ENCODE data around the gene NCOA3.
"Not testable (repeated sequence)": the region's sequence is repeated elsewhere in the genome, so short reads cannot be mapped to it uniquely, and the experiment has no call there.

The NCOA3 gene

DNA sequence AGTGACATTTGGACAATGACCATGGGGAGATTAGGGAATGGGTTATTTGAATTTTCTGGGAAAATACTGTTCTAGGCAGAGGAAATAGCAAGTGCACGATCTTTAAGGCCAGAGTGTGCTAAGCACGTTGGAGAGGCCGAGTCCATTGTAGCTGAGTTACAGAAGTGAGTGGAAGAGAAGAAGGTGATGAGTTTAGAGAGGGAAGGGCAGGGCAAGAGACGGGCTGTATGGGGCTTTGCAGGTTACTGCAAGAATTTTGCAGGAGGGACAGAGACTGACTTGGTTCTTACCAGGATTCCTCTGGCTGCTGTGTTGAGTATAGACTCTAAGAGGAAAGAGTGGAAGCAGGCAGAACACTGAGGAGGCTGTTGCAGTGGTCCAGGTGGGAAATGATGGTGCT lies 1.1 kb upstream of the NCOA3 start:
- DNase-seq = peak in 2 of 51 donors; percentile 6 to 9

DNA sequence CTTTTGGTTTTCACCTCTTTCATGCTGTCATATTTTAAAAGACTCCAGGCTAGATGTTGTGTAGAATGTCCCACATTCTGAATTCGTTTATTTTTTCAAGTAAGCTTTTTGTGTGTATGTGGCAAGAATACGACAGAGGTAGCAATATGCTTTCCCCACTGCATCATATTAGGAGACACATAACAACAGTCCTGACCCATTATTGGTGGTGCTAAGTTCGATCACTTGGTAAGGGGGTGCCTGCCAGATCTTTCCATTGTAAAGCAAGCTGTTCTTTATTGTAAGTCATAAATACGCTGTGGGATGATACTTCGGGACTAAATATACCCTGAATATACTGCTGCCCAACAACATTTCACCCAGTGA lies 588 bp upstream of the NCOA3 start:
- peak in 1 of 51 donors; percentile 57 for DNase-seq

DNA sequence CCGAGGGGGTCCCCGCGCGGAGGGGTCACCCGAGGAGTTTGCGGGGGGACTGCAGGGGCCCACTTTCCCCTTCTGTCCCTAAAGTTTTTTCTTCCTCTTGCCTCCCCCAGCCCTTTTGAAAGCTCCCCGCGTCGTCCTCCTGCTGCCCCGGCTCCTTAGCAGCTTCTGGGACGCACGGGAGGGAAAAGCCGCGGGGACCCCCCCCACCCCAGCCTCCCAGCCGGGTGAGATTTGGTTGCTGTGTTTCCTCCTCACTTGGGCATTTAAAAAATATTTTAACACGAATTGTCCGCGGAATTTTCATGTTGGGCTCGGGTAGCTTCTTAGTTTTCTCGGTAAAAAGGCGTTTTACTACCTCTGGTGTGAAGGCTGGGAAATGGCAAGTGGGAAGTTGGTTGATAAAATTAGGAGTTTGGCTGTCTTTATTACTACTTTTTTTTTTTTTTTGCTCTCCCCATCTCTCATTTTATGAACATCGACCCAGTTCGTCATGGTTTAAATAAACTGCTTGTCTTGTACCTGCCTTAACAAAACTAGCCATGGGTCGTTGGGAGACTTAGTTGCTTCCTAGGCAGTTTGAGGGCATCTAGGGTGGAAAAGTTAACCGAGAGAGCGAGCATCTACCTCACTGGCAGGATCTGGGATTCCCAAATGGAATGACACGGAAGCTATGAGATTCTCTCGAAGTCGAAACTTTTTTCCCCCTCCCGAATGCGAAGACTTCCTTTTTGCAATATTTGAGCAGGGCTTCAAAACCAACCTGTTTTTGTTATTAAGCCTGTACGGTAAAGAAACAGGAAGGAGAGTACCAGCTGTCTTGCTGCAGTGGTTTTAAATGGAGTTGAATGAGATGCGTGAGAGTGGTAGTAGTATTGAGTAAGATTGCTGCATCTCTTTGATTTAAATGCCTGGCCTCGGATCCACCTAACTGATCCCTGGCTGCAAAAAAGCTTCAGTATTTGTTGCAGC lies 868 bp downstream of the NCOA3 start:
- DNase-seq = peak in 21 of 51 donors; percentile 13 to 77 (median 36)

DNA sequence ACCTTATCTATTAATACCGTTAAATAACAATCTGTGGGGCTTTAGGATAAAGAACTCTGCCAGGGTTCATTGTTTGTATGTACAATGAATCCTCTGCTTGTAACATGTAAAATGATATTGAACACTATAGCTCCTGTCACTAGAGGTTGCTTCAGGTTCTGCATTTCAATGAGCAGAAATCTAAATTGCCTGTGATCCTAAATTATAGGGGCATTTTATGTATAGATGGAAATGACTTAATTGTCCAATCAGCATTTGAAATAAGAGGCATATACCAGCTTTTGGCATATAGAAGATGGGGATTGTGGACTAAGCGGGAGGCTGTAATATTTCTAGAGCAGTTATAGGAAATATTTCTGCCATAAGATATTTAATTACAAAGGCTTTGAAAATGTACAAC lies 2.0 kb downstream of the NCOA3 start:
- DNase-seq = no peak

DNA sequence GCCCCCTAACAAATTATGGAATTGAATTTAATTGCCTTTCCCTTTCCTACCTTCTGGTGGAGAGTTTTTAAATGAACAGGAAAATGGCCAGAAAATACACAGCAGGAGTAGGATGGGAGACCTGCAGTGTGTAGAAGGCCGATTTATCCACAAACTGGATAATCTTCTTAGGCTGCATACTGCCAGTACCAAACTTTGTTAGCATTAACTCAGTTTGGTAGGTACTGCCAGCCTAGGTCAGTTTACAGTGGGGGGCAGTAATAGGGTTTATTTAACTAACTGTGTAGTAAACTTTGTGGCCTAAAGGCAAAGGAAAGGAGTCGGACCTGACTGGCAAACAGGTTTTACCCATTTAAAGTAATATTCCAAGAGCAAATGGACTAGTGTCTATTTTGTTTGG lies 4.6 kb downstream of the NCOA3 start:
- no peak for DNase-seq

DNA sequence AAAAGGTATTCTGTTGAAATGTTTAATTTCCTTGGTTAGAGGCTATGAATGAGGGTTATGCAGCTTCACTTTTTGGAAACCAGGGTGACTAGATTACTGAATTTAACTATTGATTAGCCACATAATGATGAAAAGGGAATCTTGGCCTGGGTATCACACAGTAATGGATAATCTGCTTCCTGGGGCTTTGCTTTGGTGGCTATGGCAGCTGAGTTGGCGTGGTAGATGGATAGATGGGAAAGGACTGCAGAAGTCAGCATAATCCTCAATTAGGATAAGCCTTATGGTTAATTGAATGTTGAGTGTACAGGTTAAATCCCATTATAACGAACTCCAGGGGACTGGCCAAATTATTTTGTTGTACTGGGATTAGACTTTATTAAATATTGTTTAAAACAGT lies 5.2 kb downstream of the NCOA3 start:
- DNase-seq = no peak

DNA sequence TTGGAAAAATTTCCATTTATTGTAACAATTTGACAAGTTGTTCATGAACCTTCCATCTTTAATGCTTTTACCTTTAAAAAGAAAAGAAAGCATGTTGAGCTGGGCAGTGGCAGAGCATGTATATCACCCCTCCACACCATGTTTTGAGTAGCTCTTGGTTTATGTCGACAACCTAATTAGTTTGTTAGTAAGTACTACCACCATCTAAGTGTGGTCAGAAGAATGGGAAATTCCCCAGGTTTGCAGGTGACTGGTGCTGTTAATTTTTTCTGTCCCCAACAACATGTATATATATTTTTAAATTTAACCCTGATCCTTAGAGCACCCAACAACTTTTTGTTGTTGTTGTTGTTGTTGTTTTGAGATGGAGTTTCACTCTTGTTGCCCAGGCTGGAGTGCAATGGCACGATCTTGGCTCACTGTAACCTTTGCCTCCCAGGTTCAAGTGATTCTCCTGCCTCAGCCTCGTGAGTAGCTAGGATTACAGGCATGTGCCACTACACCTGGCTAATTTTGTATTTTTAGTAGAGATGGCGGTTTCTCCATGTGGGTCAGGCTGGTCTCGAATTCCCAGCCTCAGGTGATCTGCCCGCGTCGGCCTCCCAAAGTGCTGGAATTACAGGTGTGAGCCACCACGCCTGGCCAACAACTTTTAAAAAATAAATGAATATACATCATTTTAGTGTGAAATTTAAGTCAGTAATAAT lies 5.7 kb downstream of the NCOA3 start:
- DNase-seq = not testable (repeated sequence)

DNA sequence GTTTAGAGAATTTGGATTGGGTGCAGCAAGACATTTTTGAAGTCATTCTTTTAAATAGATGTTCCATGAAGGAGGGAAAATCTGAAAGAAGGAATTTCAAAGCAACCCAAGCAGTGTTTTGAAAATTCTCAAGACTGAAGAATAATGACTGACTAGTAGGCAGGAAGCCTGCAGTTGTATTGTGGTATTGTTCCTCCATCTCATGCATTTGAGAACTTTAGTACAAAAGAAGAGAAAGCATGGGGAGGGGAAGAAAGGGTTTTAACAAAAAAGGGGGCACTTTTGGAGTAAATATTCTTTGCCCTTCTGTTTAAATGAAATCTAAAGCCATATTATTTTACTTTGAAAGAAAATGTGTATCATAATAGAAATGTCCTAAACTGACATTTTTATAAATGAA lies 6.6 kb downstream of the NCOA3 start:
- DNase-seq = no peak

DNA sequence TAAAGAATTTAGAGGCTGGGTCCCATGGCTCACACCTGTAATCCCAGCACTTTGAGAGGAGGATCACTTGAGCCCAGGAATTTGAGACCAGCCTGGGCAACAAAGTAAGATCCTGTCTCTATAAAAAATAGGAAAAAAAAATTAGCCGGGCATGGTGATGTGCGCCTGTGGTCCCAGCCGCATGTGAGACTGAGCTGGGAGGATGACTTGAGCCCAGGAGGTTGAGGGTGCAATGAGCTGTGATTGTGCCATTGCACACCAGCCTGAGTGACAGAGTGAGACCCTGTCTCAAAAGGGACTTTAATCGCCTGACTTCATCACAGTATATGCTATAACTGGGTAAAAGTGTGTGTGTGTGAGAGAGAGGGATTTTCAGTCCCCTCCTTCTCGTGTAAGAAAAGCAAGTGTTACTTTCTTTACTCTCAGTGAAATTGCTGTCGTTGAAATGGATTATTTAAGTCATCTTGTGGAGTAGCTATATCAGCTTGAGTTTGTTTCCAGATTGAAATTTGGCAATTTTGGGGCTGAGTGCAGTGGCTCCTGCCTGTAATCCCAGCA lies 7.5 kb downstream of the NCOA3 start:
- no peak for DNase-seq

DNA sequence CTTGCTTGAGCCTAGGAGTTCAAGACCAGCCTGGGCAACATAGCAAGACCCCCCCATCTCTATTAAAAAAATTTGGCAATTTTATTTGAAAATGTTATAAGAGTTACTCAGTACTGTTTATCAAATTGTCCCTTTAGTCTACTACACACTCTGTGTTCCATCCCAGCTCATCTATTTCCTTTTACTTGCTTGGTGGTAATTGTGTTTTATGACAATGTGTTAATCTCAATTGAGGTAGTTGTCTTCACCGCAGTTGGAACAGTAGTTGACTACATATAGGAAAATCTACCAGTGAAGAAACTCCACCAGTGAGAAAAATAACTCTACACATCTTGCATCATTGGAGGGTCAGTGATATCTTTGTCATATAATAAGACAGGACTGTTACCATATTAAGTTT lies 8.0 kb downstream of the NCOA3 start:
- DNase-seq = no peak

DNA sequence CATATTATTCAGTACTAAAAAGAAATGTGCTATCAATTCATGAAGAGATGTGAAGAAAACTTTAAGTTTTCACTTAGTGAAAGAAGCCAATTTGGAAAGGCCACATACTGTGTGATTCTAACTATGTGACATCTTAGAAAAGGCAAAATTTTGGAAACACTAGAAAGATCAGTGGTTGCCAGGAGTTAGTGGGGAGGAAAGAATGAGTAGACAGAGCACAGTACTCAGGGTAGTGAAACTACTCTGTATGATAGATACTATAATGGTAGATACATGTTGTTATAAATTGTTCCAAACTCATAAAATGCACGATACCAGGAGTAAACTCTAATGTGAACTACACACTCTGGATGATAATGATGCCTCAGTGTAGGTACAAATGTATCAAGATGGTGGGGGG lies 14.2 kb downstream of the NCOA3 start:
- no peak for DNase-seq

DNA sequence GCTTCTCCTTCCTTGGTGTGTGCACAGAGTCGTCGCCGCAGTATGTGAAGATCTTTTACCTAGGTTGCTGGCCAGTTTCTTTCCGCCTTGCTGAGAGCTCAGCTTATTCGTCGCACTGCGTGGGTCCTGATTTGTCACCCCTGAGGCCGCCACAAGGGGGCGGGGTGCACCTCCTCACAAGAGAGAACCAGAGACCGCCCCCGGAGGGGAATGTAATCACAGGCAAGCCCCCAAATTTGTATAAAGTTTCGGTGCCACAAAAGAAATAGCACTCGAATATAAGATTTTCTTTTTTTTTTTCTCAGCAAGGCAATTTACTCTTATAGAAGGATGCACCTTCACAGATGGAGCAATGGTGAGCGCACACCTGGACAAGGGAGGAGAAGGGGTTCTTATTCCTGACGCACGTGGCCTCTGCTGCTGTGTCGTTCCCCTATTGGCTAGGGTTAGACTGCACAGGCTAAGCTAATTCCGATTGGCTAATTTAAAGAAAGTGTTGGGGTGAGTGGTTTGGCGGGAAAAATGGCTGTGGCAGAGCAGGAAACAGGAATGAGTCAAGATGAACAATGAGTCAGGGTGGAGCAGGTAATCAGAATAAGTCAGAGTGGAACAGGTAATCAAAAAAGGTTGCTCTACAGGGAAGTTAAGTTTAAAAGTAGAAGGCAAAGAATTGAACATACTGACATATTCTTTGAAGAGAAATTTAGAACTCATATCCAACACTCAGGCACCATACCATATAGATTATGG lies 19.5 kb downstream of the NCOA3 start:
- peak in 2 of 51 donors; percentile 4 to 15 for DNase-seq

DNA sequence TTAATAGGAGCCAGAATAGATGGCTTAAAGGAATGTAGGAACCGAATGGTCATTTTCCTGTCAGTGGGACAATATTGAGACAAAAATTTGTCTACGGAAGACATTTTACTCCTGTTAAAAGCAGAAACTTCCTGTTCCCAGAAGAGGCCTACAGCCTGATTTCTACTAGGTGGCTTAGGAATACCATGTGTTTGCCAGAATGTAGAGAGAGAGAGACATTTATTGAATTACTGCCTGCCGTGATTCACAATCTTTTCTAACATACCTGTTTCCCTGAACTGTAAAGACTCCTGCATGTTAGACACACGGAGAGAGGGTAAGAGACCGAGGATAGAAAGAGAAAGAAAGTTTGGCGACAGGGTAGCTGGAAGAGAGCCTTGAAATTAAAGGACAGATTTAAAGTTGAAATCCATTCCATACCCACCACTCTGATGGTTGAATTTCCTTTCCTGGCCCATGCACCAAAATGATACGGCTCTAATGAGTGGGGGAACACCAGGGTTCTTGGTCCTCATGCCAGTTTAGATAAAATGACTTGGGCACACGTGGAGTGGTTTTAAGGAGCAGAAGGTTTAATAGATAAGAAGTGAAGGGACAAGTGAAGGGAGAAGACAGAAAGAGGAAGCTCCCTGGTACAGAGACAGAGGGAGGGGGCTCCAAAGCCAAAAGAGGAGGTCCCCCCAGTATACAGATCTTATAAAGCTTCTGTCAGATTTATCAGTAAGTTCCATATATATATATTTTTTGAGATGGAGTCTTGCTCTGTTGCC lies 22.5 kb downstream of the NCOA3 start:
- no peak for DNase-seq

DNA sequence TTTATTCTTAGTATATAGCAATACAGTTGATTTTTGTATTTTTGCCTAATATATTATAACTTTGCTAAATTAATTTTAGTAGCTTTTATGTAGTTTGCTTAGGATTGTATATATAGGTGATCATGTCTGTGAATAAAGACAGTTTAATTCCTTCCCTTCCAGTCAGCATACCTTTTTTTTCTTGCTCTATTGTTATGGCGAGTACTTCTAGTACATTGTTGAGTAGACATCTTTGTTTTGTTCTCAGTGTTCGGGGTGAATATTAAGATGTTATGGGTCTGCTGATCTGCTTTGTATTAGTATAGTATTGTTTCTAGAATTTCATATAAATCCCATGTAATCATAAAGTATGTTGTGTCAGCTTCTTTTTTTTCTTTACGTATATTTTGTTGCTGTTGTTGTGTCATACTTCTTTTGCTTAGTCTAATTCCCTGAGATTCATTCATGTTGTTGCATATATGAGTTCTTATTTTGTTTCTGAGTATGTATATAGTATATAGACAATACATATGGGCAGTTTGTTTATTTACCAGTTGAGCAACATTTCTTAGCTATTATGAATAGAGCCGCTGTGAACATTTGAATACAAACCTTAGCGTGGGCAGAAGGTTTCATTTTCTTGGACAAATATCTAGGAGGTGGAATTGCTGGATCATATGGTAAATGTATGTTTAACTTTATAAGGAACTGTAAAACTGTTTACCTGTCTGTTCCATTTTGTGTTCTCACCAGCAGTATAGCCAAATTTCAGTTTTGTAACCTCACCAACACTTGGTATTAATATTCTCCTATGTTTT lies 25.5 kb downstream of the NCOA3 start:
- DNase-seq = no peak

DNA sequence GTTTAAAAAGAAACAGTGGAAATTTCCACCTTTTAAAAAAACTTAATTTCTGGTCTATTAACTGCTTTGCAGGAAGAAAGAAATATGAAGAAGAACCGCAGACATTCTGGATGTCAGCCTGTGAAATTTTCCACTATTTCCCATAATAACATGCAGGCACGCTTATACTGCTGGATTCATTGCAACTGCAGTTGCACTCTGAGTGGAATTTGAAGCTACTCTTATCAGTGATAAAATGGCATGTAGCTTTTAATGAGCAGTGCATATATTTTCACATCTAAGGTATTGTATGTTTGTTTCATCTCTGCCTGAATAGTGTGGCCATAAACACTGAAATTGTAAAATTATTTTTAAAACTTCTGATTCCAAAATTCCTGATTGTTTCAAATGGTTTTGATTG lies 28.2 kb downstream of the NCOA3 start:
- no peak for DNase-seq

DNA sequence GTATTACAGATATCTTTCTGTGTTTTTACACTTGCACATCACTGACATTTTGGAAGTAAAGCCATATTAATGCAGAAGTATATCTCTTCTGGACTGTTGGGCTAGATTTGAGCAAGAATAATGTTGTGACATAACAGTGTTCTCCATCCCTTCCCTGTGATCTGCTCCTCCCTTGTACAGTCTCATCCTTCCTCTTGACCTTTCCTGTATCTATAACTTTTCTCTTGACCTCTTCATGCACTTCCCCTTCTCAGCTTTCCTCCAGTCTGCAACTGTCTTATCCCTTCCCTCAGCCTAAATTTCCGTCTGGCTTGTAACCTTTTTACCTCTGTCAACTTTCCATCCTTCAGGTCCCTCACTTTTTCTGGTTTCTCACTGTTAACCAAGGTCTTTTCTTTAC lies 29.8 kb downstream of the NCOA3 start:
- no peak for DNase-seq

DNA sequence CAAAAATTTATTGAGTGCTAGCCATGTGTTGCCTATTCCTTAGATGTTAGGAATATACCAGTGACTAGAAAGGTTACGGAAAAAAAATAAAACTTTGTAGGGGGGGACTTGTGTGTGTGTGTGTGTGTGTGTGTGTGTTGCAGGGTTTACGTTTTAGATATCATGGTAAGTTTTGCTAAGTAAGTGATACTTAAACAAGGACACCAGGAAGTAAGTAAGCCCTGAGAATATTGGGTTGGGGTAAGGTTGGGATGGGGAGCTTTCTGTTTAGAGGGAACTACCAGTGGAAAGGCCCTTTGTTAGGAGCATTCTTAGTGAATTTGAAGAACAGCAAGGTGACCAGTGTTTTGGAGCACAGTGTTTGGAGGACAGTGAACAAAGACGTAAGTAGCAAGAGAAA lies 30.3 kb downstream of the NCOA3 start:
- DNase-seq = no peak

DNA sequence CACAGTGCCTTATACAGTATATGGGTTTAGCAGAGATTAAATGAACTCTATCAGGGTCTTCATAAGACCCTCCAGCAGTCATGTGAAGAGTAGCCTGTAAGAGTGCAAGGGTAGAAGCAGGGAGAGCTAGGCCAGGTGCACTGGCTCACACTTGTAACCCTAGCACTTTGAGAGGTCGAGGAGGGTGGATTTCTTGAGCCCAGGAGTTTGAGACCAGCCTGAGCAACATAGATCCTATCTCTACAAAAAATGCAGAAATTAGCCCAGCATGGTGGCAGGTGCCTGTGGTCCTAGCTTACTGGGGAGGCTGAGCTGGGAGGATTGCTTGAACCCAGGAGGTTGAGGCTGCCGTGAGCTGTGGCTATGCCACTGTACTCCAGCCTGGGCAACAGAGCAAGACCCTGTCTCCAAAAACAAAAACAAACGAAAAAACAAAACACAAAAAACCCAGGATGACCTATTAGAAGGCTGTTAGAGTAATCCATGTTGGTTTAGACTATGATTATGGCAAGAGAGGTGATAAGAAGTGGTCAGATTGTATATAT lies 31.9 kb downstream of the NCOA3 start:
- no peak for DNase-seq

DNA sequence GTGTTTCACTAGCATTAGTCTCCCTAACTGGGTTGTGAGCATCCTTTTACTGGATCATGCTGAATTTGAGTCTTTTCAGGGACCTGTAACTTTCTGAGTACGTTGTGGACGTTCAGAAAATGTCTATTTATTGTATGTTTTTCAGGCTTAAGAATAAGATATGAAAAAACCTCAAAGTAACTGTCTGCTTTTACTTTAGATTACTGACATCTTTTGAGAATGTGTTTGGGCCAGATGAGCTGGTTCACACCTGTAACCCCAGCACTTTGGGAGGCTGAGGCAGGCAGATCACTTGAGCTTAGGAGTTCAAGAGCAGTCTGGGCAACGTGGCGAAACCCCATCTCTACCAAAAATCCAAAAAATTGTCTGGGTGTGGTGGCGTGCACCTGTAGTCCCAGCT lies 32.7 kb downstream of the NCOA3 start:
- no peak for DNase-seq

DNA sequence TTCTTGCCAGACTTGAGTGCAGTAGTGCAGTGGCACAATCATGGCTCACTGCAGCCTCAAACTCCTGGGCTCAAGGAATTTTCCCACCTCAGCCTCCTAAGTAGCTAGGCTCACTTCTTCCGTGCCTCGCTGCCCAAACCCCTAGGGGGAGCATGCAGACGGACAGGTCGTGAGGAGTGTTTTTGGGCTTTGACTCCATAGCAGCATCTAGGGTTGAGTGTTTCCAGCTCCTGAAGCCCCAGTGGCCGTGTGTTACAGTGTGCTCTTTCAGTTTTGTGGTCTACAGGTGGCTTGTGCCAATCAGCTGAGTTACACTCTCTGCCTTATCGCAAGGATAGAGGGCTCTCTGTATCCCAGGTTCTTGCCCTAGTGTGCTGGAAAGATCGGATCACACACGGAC lies 33.4 kb downstream of the NCOA3 start:
- no peak for DNase-seq
